KMS-11 (cell line): ENCODE results near the gene PRDX5.

Experiments
- H2AFZ ChIP-seq: fragments of 200-600 bp; sonication (generic); 2 replicates; pipeline ENCODE4 v1.6.1; 2016; ENCODE audit warnings: antibody characterized with exemption, mixed run types, low read depth
- H3K27ac ChIP-seq: fragments of 200-600 bp; sonication (generic); 2 replicates; pipeline ENCODE4 v1.6.1; 2016; ENCODE audit warnings: mild to moderate bottlenecking, mixed run types
- H3K27me3 ChIP-seq: fragments of 200-600 bp; sonication (generic); 2 replicates; pipeline ENCODE4 v1.6.1; 2017; ENCODE audit warnings: mild to moderate bottlenecking, low read depth, mixed run types, moderate library complexity; ENCODE audit not compliant: insufficient read depth
- H3K36me3 ChIP-seq: fragments of 200-600 bp; sonication (generic); 2 replicates; pipeline ENCODE4 v1.6.1; 2017; ENCODE audit warnings: mild to moderate bottlenecking, mixed run types; ENCODE audit not compliant: insufficient read depth
- H3K4me1 ChIP-seq: fragments of 200-600 bp; sonication (generic); 2 replicates; pipeline ENCODE4 v1.6.1; 2016; ENCODE audit warnings: mild to moderate bottlenecking, low read depth, mixed run types; ENCODE audit not compliant: poor library complexity, severe bottlenecking
- H3K4me2 ChIP-seq: fragments of 200-600 bp; sonication (generic); 2 replicates; pipeline ENCODE4 v1.7.0; 2016; ENCODE audit warnings: mild to moderate bottlenecking, mixed run types
- H3K4me3 ChIP-seq: fragments of 200-600 bp; sonication (generic); IDR thresholded peaks from 2 replicates; pipeline ENCODE4 v1.6.1; 2017; ENCODE audit warnings: low read depth, low read length, mixed read lengths; ENCODE audit not compliant: insufficient read depth
- H3K79me2 ChIP-seq: fragments of 200-600 bp; sonication (generic); 2 replicates; pipeline ENCODE4 v1.6.1; 2016; ENCODE audit warnings: low read depth, mixed run types; ENCODE audit not compliant: insufficient read depth
- H3K9ac ChIP-seq: fragments of 200-600 bp; sonication (generic); 2 replicates; pipeline ENCODE4 v1.6.1; 2016; ENCODE audit warnings: mild to moderate bottlenecking, mixed run types
- H4K20me1 ChIP-seq: fragments of 200-600 bp; sonication (generic); 2 replicates; pipeline ENCODE4 v1.6.1; 2016; ENCODE audit warnings: mild to moderate bottlenecking, mixed run types; ENCODE audit not compliant: insufficient read depth
- CTCF ChIP-seq: fragments of 200-600 bp; sonication (generic); conservative IDR thresholded peaks from 2 replicates; pipeline ENCODE4 v1.6.1; 2017; ENCODE audit warnings: low read depth, mild to moderate bottlenecking, antibody characterized with exemption, low read length, moderate library complexity, mixed read lengths

The PRDX5 gene

GRCh38 chr11:64299847-64300648, 17.9 kb upstream of the PRDX5 start, which contains the start of gene CATSPERZ:
Gene CATSPERZ (plus strand): TSS chr11:64300358. CDS start chr11:64300411, 53 bp downstream.
- H4K20me1 ChIP-seq = no peaks in the 10 kb centered on the region
- no peak for TF ChIP-seq CTCF
- H3K4me3 ChIP-seq = no peak within 1 kb of the TSS
- H3K4me1 ChIP-seq = peaks cover 24% of the 10 kb centered on the region
- peaks cover 14% of the 10 kb centered on the region for H3K27me3 ChIP-seq
- H3K4me2 ChIP-seq = peak within 1 kb of the TSS; percentile 42; the same call in 1 of the 2 replicates
- H3K27ac ChIP-seq = no peak within 1 kb of the TSS
- H2AFZ ChIP-seq = peak within 1 kb of the TSS; percentile 3; the same call in 1 of the 2 replicates
- no peaks in the 10 kb centered on the region for H3K36me3 ChIP-seq
- no peaks in the 10 kb centered on the region for H3K79me2 ChIP-seq
- H3K9ac ChIP-seq = no peak within 1 kb of the TSS

- H3K36me3 ChIP-seq = no peaks in the 10 kb centered on the region
- no peak overlapping the region for H2AFZ ChIP-seq
- H3K27me3 ChIP-seq = peaks cover 14% of the 10 kb centered on the region
- H3K4me3 ChIP-seq = no peak overlapping the region
- no peak for TF ChIP-seq CTCF
- peaks cover 21% of the 10 kb centered on the region for H3K79me2 ChIP-seq
- H4K20me1 ChIP-seq = no peaks in the 10 kb centered on the region
- peaks cover 38% of the 10 kb centered on the region for H3K4me1 ChIP-seq
- peak overlapping the region; percentile 98; the same call in 1 of the 2 replicates for H3K9ac ChIP-seq
- peak overlapping the region; percentile 100 for H3K27ac ChIP-seq
- peak overlapping the region; percentile 77 for H3K4me2 ChIP-seq
Observed at GRCh38 chr11:64303109-64304031, 14.6 kb upstream of the PRDX5 start.

- Histone ChIP-seq H3K4me3 (no peak overlapping the region), H3K36me3 (no peaks in the 10 kb centered on the region), H2AFZ (peak overlapping the region; percentile 77; the same call in 1 of the 2 replicates), H3K4me1 (peaks cover 41% of the 10 kb centered on the region), H3K27me3 (peaks cover 14% of the 10 kb centered on the region), H3K27ac (peak overlapping the region; percentile 100), H3K79me2 (peaks cover 24% of the 10 kb centered on the region), H3K9ac (peak overlapping the region; percentile 98; the same call in 1 of the 2 replicates), H4K20me1 (no peaks in the 10 kb centered on the region), H3K4me2 (peak overlapping the region; percentile 77)
- TF ChIP-seq CTCF = no peak
Observed at GRCh38 chr11:64304032-64304315, 13.9 kb upstream of the PRDX5 start.

- H4K20me1 ChIP-seq = no peaks in the 10 kb centered on the region
- peaks cover 12% of the 10 kb centered on the region for H3K27me3 ChIP-seq
- H3K9ac ChIP-seq = peak overlapping the region; percentile 98
- H3K79me2 ChIP-seq = peaks cover 26% of the 10 kb centered on the region
- no peak overlapping the region for H3K4me3 ChIP-seq
- H2AFZ ChIP-seq = peak overlapping the region; percentile 77
- H3K4me2 ChIP-seq = peak overlapping the region; percentile 77
- peaks cover 46% of the 10 kb centered on the region for H3K4me1 ChIP-seq
- H3K36me3 ChIP-seq = no peaks in the 10 kb centered on the region
- TF ChIP-seq CTCF = peak; percentile 94
- H3K27ac ChIP-seq = peak overlapping the region; percentile 100
Observed at GRCh38 chr11:64304316-64305072, 13.4 kb upstream of the PRDX5 start.
